Suprapubic skin (tissue), 4 donors: Measurements from ENCODE around the gene AP4M1.

Source experiments
- EP300 ChIP-seq: sonication (generic); formaldehyde crosslinking; IDR thresholded peaks from one replicate; pipeline ENCODE4 v1.6.1; 2017; ENCODE audit warnings: antibody characterized with exemption
- POLR2A ChIP-seq, 2 donors: fragments of 450-650 bp; IDR thresholded peaks; one replicate each; pipeline ENCODE4 v1.6.1; 2017; ENCODE audit warnings: antibody characterized with exemption in 2 of 2, mild to moderate bottlenecking in 2 of 2, moderate library complexity in 2 of 2
- POLR2AphosphoS5 ChIP-seq, 3 donors: sonication (generic); formaldehyde crosslinking; IDR thresholded peaks; one replicate each; pipeline ENCODE4 v1.6.1; 2017; ENCODE audit warnings: antibody characterized with exemption in 3 of 3
- TF ChIP-seq, protein P1 (sequence below), 2 donors: fragments of 200-600 bp in 1 of 2; fragments of 450-650 bp in 1 of 2; sonication (generic) in 1 of 2; IDR thresholded peaks; one replicate each; pipeline ENCODE4 v1.5.1; 2016 to 2019; ENCODE audit warnings: antibody characterized with exemption in 2 of 2, mild to moderate bottlenecking in 1 of 2, moderate library complexity in 1 of 2

DNA sequence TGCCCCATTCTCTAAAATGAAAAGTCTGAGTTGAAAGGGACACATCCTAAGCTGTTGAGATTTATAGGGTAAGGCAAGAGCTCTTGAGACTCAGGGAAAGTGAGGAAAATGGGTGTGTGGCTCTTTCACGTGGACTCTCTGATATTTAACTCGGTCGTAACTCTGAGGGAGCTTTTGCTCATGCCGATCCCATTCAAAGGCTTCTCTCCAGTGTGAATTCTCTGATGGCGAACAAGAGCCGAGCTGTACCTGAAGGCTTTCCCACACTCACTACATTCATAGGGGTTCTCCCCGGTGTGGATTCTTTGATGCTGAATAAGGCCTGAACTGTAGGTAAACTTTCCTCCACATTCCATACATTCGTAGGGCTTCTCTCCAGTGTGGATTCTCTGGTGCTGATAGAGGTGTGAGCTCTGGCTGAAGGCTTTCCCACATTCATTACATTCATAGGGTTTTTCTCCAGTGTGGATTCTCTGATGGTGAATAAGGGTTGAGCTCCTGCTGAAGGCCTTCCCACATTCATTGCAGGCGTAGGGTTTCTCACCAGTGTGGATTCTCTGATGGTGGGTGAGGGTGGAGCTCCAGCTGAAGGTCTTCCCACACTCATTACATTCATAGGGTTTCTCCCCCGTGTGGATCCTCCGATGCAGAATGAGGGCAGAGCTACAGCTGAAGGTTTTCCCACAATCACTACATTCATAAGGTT, 30.3 kb upstream of the AP4M1 start:
- TF ChIP-seq, protein P1, sequence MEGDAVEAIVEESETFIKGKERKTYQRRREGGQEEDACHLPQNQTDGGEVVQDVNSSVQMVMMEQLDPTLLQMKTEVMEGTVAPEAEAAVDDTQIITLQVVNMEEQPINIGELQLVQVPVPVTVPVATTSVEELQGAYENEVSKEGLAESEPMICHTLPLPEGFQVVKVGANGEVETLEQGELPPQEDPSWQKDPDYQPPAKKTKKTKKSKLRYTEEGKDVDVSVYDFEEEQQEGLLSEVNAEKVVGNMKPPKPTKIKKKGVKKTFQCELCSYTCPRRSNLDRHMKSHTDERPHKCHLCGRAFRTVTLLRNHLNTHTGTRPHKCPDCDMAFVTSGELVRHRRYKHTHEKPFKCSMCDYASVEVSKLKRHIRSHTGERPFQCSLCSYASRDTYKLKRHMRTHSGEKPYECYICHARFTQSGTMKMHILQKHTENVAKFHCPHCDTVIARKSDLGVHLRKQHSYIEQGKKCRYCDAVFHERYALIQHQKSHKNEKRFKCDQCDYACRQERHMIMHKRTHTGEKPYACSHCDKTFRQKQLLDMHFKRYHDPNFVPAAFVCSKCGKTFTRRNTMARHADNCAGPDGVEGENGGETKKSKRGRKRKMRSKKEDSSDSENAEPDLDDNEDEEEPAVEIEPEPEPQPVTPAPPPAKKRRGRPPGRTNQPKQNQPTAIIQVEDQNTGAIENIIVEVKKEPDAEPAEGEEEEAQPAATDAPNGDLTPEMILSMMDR (IDR thresholded peaks at IDR 0.05), result no peak
- TF ChIP-seq POLR2A (IDR thresholded peaks at IDR 0.05), result no peak
- TF ChIP-seq EP300, result no peak
- no peak for TF ChIP-seq POLR2AphosphoS5 (IDR thresholded peaks at IDR 0.05)
